K562 (cell line): ENCODE results near the gene DDX5. TPM values are rescaled to one million over a fixed set of nuclear protein-coding genes. Genes with fewer than 3 reads are reported as not detected.

Experiments used
- ARID1B ChIP-seq: fragments of 450-650 bp; IDR thresholded peaks from 2 replicates; pipeline ENCODE4 v1.6.1; 2016; ENCODE audit warnings: antibody characterized with exemption, mild to moderate bottlenecking, inconsistent platforms
- ARNT ChIP-seq, 2 experiments: fragments of 450-650 bp; IDR thresholded peaks; 2 replicates each; pipeline ENCODE4 v1.6.1; 2016; ENCODE audit warnings: mild to moderate bottlenecking in 1 of 2
- ATF3 ChIP-seq, 2 experiments: fragments of 450-650 bp in 1 of 2; sonication (generic) in 1 of 2; formaldehyde crosslinking in 1 of 2; IDR thresholded peaks in 1 of 2; conservative IDR thresholded peaks in 1 of 2; 2 replicates each; pipeline versions ENCODE4 v1.6.1 to v1.8.1; 2016 to 2023; ENCODE audit warnings: mild to moderate bottlenecking in 2 of 2, moderate library complexity in 2 of 2, inconsistent platforms in 1 of 2, missing genetic modification reagents in 1 of 2
- BRD4 ChIP-seq: fragments of 200-600 bp; sonication (generic); IDR thresholded peaks from 2 replicates; pipeline ENCODE4 v1.6.1; 2017; ENCODE audit warnings: inconsistent platforms
- CCAR2 ChIP-seq: fragments of 200-400 bp; formaldehyde crosslinking; IDR thresholded peaks from 2 replicates; pipeline ENCODE4 v1.6.1; 2017; ENCODE audit warnings: mild to moderate bottlenecking, low read depth, low read length
- ELF2 ChIP-seq: fragments of 250-450 bp; sonication (Bioruptor Pico); IDR thresholded peaks from 2 replicates; pipeline ENCODE4 v1.5.0; 2021; ENCODE audit warnings: mild to moderate bottlenecking
- EP300 ChIP-seq: IDR thresholded peaks from 2 replicates; pipeline ENCODE4 v1.6.1; 2012; ENCODE audit warnings: low read length, improper control_type of control experiment
- FOXJ2 ChIP-seq: fragments of 200-800 bp; sonication (Bioruptor generic); IDR thresholded peaks from 2 replicates; pipeline ENCODE4 v1.6.1; 2016; ENCODE audit warnings: missing genetic modification characterization, missing compliant biosample characterization
- HMGN3 ChIP-seq: IDR thresholded peaks from 2 replicates; pipeline ENCODE4 v1.6.1; 2011; ENCODE audit warnings: borderline replicate concordance, low read depth, mild to moderate bottlenecking, mixed read lengths, low read length; ENCODE audit not compliant: insufficient read length; ENCODE audit errors: extremely low read depth
- JUNB ChIP-seq: fragments of 450-650 bp; formaldehyde crosslinking; conservative IDR thresholded peaks from 2 replicates; pipeline ENCODE4 v1.4.0; 2020; ENCODE audit warnings: mild to moderate bottlenecking
- KLF6 ChIP-seq: fragments of 250-450 bp; sonication (Bioruptor Pico); IDR thresholded peaks from 2 replicates; pipeline ENCODE4 v1.4.0; 2020; ENCODE audit warnings: mild to moderate bottlenecking, moderate library complexity, borderline replicate concordance
- MXI1 ChIP-seq: IDR thresholded peaks from 2 replicates; pipeline ENCODE4 v1.6.1; 2011; ENCODE audit warnings: low read depth, mild to moderate bottlenecking, improper control_type of control experiment, low read length
- OTX1 ChIP-seq: fragments of 450-650 bp; formaldehyde crosslinking; IDR thresholded peaks from 2 replicates; pipeline ENCODE4 v1.4.0; 2022; ENCODE audit warnings: mild to moderate bottlenecking
- POLR2A ChIP-seq: fragments of 450-650 bp; conservative IDR thresholded peaks from 2 replicates; pipeline ENCODE4 v1.6.1; 2016
- SMARCE1 ChIP-seq: fragments of 450-650 bp; IDR thresholded peaks from 2 replicates; pipeline ENCODE4 v1.7.1; 2016; ENCODE audit warnings: mild to moderate bottlenecking
- SRSF1 ChIP-seq: fragments of 200-400 bp; formaldehyde crosslinking; IDR thresholded peaks from 2 replicates; pipeline ENCODE4 v1.6.1; 2017; ENCODE audit warnings: mild to moderate bottlenecking, low read depth, low read length, moderate library complexity
- TEAD2 ChIP-seq: fragments of 450-650 bp; IDR thresholded peaks from 2 replicates; pipeline ENCODE4 v1.6.1; 2016; ENCODE audit warnings: missing genetic modification characterization, control low read depth, missing compliant biosample characterization
- ZMIZ1 ChIP-seq, 2 experiments: fragments of 150-350 bp in 1 of 2; IDR thresholded peaks; 2 replicates each; pipeline ENCODE4 v1.6.1; 2012 to 2016; ENCODE audit warnings: low read depth in 2 of 2, low read length in 2 of 2, mild to moderate bottlenecking in 1 of 2, moderate library complexity in 1 of 2
- polyA plus RNA-seq, 8 experiments: library from polyadenylated mRNA; depleted of rRNA in 4 of 8; stranded (reverse) in 5 of 8; unstranded in 3 of 8; fragments of >200 nt; fragmentation: Nextera tagmentation in 2 of 8; fragmentation: Illumina TruSeq in 1 of 8; extraction: Ambion mirVana in 2 of 8; extraction: Trizol in 1 of 8; gene quantifications; 2 replicates each; pipeline versions ENCODE4 v1.2.1 to v1.2.3, GENCODE V29; 2011 to 2014; ENCODE audit warnings: inconsistent platforms in 1 of 8, missing spikeins in 1 of 8
- total RNA-seq, 7 experiments: library from RNA; depleted of rRNA in 6 of 7; stranded (reverse); fragments of >200 nt in 6 of 7; fragmentation: Illumina TruSeq in 2 of 7; extraction: Trizol in 2 of 7; gene quantifications; 2 replicates each; pipeline versions ENCODE4 v1.2.1 to v1.2.3, GENCODE V29; 2011 to 2021; ENCODE audit warnings: low replicate concordance in 1 of 7
- TF ChIP-seq, protein P1 (sequence below): fragments of 450-650 bp; IDR thresholded peaks from 2 replicates; pipeline ENCODE4 v1.6.1; 2016; ENCODE audit warnings: mild to moderate bottlenecking
- TF ChIP-seq, protein P2 (sequence below): sonication (generic); formaldehyde crosslinking; IDR thresholded peaks from 2 replicates; pipeline ENCODE4 v1.5.0; 2020; ENCODE audit warnings: missing genetic modification reagents
- TF ChIP-seq, protein P3 (sequence below): fragments of 450-650 bp; formaldehyde crosslinking; IDR thresholded peaks from 2 replicates; pipeline ENCODE4 v1.4.0; 2020; ENCODE audit warnings: mild to moderate bottlenecking

The DDX5 gene
- total and polyA plus RNA-seq, 9 of the 15 experiments (the other 6 are each of a cell fraction or from before 2014, with no cell fraction given) = 306 to 1,639 (median 604) TPM

DNA sequence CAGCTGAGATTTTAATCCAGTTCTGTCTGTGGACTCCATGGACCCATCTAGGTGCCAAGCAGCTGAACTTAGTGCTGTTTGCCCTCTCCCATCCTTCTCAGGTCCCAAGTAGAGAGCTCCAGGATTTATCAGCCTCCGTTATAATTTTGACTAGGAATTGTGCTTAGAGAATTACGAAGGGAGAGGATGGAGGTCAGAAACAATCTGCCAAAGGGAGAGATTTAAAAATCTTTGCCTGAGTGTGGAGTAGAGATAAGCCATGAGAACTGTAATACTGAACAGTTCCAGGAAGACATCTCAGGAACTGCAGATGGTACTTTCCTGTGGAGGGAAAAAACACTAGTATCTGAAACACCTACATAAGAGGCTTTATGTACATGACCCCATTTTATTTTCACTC, 27.7 kb upstream of the DDX5 start (continued):
- TF ChIP-seq, protein P1, sequence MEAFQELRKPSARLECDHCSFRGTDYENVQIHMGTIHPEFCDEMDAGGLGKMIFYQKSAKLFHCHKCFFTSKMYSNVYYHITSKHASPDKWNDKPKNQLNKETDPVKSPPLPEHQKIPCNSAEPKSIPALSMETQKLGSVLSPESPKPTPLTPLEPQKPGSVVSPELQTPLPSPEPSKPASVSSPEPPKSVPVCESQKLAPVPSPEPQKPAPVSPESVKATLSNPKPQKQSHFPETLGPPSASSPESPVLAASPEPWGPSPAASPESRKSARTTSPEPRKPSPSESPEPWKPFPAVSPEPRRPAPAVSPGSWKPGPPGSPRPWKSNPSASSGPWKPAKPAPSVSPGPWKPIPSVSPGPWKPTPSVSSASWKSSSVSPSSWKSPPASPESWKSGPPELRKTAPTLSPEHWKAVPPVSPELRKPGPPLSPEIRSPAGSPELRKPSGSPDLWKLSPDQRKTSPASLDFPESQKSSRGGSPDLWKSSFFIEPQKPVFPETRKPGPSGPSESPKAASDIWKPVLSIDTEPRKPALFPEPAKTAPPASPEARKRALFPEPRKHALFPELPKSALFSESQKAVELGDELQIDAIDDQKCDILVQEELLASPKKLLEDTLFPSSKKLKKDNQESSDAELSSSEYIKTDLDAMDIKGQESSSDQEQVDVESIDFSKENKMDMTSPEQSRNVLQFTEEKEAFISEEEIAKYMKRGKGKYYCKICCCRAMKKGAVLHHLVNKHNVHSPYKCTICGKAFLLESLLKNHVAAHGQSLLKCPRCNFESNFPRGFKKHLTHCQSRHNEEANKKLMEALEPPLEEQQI = peak; percentile 73; the same call in 1 of the 2 replicates
- 0 out of 4 replicates have a peak, but pooled peaks of 1 of the 2 experiments have one; percentile 28 for TF ChIP-seq ARNT (IDR thresholded peaks at IDR 0.05)
- TF ChIP-seq KLF6 (CRISPR knock-in tag) = no peak
- no peak for TF ChIP-seq POLR2A
- TF ChIP-seq OTX1 (CRISPR knock-in tag) = no peak
- TF ChIP-seq CCAR2 = no peak
- TF ChIP-seq ELF2 (CRISPR knock-in tag) = no peak
- TF ChIP-seq, protein P2, sequence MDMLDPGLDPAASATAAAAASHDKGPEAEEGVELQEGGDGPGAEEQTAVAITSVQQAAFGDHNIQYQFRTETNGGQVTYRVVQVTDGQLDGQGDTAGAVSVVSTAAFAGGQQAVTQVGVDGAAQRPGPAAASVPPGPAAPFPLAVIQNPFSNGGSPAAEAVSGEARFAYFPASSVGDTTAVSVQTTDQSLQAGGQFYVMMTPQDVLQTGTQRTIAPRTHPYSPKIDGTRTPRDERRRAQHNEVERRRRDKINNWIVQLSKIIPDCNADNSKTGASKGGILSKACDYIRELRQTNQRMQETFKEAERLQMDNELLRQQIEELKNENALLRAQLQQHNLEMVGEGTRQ (CRISPR knock-in tag) = no peak
- TF ChIP-seq JUNB (CRISPR knock-in tag) = no peak
- no peak for TF ChIP-seq BRD4
- no peak for TF ChIP-seq SMARCE1
- TF ChIP-seq EP300 = peak; percentile 38; the same call in 1 of the 2 replicates
- TF ChIP-seq, protein P3, sequence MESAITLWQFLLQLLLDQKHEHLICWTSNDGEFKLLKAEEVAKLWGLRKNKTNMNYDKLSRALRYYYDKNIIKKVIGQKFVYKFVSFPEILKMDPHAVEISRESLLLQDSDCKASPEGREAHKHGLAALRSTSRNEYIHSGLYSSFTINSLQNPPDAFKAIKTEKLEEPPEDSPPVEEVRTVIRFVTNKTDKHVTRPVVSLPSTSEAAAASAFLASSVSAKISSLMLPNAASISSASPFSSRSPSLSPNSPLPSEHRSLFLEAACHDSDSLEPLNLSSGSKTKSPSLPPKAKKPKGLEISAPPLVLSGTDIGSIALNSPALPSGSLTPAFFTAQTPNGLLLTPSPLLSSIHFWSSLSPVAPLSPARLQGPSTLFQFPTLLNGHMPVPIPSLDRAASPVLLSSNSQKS (CRISPR knock-in tag) = no peak
- peak; percentile 93 for TF ChIP-seq ARID1B
- TF ChIP-seq ZMIZ1 (IDR thresholded peaks at IDR 0.05; ENCODE audit: low read depth in 2 of 2, low read length in 2 of 2) = no peak
- no peak for TF ChIP-seq SRSF1
- TF ChIP-seq TEAD2 (tag) = no peak
- TF ChIP-seq HMGN3 = peak; percentile 17
- TF ChIP-seq FOXJ2 (tag) = no peak
- TF ChIP-seq MXI1 = peak; percentile 51; the same call in 1 of the 2 replicates
- peak; percentile 58 for TF ChIP-seq ATF3 (IDR thresholded peaks at IDR 0.05)
- TF ChIP-seq ATF3 (CRISPR knock-in tag; conservative IDR thresholded peaks at IDR 0.05) = no peak
